ENCODE data around the gene PLA2G2F.

GRCh38 chr1:20158358-20159070, 19.4 kb downstream of the PLA2G2F start:
- TF ChIP-seq POLR2A (IDR thresholded peaks at IDR 0.05; ENCODE audit: low read length) (no peak), GATA1 (IDR thresholded peaks at IDR 0.05; ENCODE audit: low read depth, low read length) (no peak)

Measured in erythroblast (primary cell).